ENCODE measurements around the gene KDM1B.
"Not testable (repeated sequence)": the region's sequence is repeated elsewhere in the genome, so short reads cannot be mapped to it uniquely, and the experiment has no call there.

KDM1B gene

GRCh38 chr6:18139935-18140621 lies 15.1 kb upstream of the KDM1B start:
- Mint-ChIP-seq H3K27ac (no peak overlapping the region), H3K27me3 (no peaks in the 10 kb centered on the region), H3K4me1 (ENCODE audit: low read depth) (no peaks in the 10 kb centered on the region), H3K9me3 (no peaks in the 10 kb centered on the region), H3K4me3 (no peak overlapping the region), H3K36me3 (ENCODE audit: low read depth) (peaks cover 88% of the 10 kb centered on the region)
- intact Hi-C loops (cut with micrococcal nuclease) = no loop called here

DNA sequence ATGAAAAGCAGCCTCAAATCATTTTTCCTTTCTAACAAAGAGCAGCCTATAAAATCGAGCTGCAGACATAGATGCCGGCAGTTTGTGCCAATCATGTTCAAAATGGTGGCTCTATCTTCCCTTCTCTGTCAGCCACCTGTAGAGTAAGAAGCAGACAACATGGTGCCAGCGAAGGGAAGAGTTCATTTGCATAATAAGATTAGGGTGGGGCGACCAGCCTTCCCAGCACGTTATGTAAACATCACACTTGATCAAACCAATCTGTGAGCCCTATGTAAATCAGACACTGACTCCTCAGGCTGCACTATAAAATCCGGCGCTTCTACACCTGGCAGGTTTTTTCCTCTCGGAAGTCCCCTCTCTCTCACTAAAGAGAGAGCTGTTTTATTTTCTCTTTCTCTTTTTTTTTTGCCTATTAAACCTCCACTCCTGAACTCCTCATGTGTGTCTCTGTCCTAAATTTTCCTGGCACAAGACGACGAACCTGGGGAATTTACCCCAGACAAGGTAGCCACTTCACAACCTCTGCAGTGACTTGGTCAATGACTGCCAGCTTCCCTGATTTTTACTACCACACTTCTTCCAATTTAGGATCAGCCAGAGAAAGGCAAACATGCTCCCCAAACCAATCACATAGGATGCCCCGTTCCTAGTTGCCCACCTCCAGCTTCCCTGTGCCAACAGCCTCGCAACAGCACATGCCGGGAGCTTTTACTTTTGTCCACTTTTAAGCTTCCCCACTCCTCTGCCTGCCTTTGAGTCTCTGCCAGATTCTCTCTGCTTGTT lies 13.2 kb upstream of the KDM1B start:
- intact Hi-C loops (cut with micrococcal nuclease) = no loop called here
- Mint-ChIP-seq H3K27me3 (no peaks in the 10 kb centered on the region), H3K27ac (no peak overlapping the region), H3K9me3 (no peaks in the 10 kb centered on the region), H3K36me3 (ENCODE audit: low read depth) (peaks cover 75% of the 10 kb centered on the region), H3K4me3 (no peak overlapping the region), H3K4me1 (ENCODE audit: low read depth) (no peaks in the 10 kb centered on the region)

DNA sequence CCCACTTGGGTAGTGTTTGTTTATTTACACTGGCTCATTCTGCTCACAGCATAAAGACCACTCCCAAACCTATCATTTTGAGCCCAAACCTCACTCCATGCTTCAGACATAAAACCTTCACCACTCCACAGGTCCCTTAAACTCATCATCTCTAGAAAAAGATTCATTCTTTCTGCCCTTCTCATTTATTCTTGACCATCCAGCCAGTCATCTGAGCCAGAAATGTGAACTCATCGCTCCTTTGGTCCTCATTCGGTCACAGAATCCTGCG lies 12.7 kb upstream of the KDM1B start:
- no peak overlapping the region for H3K27ac Mint-ChIP-seq
- intact Hi-C loops (cut with micrococcal nuclease) = no loop called here
- H3K9me3 Mint-ChIP-seq = no peaks in the 10 kb centered on the region
- no peaks in the 10 kb centered on the region for H3K27me3 Mint-ChIP-seq
- no peak overlapping the region for H3K4me3 Mint-ChIP-seq
- H3K36me3 Mint-ChIP-seq (ENCODE audit: low read depth) = peaks cover 75% of the 10 kb centered on the region
- no peaks in the 10 kb centered on the region for H3K4me1 Mint-ChIP-seq (ENCODE audit: low read depth)

DNA sequence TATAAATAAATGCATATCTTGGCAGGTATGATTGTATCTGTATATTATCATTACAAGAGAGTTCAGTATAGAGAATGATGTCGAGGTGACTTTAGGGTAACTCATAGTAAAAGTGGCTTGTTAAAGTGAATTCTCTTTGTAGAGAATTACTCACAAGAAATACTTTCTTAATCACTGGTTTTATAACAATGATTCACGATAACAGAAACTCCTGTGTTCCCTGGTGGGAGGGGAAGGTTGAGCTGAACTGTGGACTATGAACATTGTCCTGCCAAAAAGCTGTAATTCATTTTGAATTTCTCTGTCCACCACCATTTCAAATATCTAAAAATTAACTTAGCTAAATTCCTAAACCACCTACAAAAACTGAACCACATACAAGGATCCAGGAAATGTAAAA lies 8.1 kb upstream of the KDM1B start:
- H3K4me1 Mint-ChIP-seq (ENCODE audit: low read depth) = peaks cover 27% of the 10 kb centered on the region
- no peaks in the 10 kb centered on the region for H3K27me3 Mint-ChIP-seq
- no peak overlapping the region for H3K27ac Mint-ChIP-seq
- H3K36me3 Mint-ChIP-seq (ENCODE audit: low read depth) = peaks cover 72% of the 10 kb centered on the region
- intact Hi-C loops (cut with micrococcal nuclease) = no loop called here
- no peak overlapping the region for H3K4me3 Mint-ChIP-seq
- no peaks in the 10 kb centered on the region for H3K9me3 Mint-ChIP-seq

DNA sequence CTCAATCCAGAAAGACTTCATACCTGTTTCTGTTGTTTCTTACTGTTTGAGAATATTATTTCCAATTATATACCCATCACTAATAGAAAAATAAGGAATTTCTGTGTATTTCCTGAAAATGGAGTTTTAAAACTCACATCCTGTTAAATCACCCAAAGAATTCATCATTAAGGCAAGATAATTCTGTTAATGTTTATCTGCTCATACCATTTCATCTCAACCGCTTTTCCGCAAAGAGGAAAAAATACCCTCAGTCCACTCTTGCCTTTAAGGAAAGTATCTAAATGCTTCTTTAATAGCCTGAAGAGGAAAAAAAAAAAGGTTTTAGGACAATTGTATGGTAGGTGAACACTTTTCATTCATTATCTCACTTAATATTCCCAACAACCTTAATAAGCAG lies 7.6 kb upstream of the KDM1B start:
- no peaks in the 10 kb centered on the region for H3K27me3 Mint-ChIP-seq
- intact Hi-C loops (cut with micrococcal nuclease) = no loop called here
- no peaks in the 10 kb centered on the region for H3K9me3 Mint-ChIP-seq
- peaks cover 31% of the 10 kb centered on the region for H3K4me1 Mint-ChIP-seq (ENCODE audit: low read depth)
- no peak overlapping the region for H3K4me3 Mint-ChIP-seq
- H3K27ac Mint-ChIP-seq = no peak overlapping the region
- peaks cover 72% of the 10 kb centered on the region for H3K36me3 Mint-ChIP-seq (ENCODE audit: low read depth)

DNA sequence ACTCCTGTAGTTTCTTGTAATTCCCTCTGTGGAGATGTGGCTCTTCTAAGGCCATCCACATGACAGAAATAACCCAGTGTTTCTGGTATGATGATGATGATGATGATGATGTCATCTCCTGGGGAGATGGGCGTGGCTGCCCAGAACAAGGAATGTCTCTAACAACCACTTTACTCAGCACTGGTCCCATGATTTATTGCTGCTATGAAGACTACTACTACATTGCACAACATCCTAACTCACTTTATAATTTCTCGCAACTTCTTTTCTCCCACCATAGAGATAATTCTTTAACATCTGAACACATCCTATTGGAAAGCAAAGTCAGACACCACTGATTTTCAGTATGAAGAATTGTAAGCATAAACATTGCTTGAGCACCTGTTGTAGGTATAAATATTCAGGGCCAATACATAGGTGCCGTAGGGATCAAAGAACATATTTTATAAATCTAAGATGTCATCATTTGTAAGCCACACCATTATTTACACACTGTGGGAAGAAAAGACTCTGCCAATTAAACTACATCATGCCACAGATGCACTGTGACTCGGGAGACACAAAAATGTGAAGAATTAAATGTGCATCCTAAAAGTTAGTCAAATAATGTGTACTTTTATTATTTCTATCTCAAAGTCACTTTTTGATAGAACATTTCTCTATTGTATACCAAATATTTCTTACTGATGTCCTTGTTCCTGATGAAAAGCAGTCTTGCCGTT lies 6.8 kb upstream of the KDM1B start:
- Mint-ChIP-seq H3K9me3 (no peaks in the 10 kb centered on the region), H3K27me3 (no peaks in the 10 kb centered on the region), H3K27ac (no peak overlapping the region), H3K36me3 (ENCODE audit: low read depth) (peaks cover 68% of the 10 kb centered on the region), H3K4me3 (no peak overlapping the region), H3K4me1 (ENCODE audit: low read depth) (peaks cover 37% of the 10 kb centered on the region)
- intact Hi-C loops (cut with micrococcal nuclease) = no loop called here

GRCh38 chr6:18151391-18151790 lies 3.8 kb upstream of the KDM1B start:
- peaks cover 78% of the 10 kb centered on the region for H3K36me3 Mint-ChIP-seq (ENCODE audit: low read depth)
- intact Hi-C loops (cut with micrococcal nuclease) = loop anchor here (10.0 kb wide), 2 partner anchors 173 to 447 kb away; partner anchors contain the start of gene NUP153

DNA sequence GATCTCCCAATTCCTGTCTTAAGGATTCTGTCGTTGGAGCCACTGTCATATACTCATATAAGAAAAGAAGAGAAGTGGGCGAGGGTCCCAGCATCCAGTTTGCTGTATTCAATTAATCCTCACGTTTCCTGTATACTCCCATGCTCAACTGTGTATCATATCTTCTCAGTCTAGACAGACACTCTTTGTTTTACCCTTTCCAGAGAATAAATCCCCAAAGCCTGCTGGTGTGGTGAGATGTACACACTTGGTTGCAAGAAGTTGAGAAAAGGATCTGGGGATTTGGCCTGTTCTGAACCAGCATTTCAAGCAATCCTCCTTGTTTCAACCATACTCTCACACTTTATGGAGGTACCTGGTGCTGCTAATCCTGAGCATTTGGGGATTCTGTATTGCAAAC lies 3.4 kb upstream of the KDM1B start:
- intact Hi-C loops (cut with micrococcal nuclease) = loop anchor here (10.0 kb wide), 2 partner anchors 173 to 447 kb away; partner anchors contain the start of gene NUP153
- Mint-ChIP-seq H3K4me3 (no peak overlapping the region), H3K4me1 (ENCODE audit: low read depth) (peaks cover 45% of the 10 kb centered on the region), H3K36me3 (ENCODE audit: low read depth) (peaks cover 76% of the 10 kb centered on the region), H3K9me3 (no peaks in the 10 kb centered on the region), H3K27me3 (no peaks in the 10 kb centered on the region), H3K27ac (no peak overlapping the region)

More at GRCh38 chr6:18151391-18151790, 3.8 kb upstream of the KDM1B start:
- not testable (repeated sequence) for H3K9me3 Mint-ChIP-seq, H3K27me3 Mint-ChIP-seq, H3K4me3 Mint-ChIP-seq
- Mint-ChIP-seq H3K27ac (peak overlapping the region; percentile 60), H3K4me1 (ENCODE audit: low read depth) (peaks cover 43% of the 10 kb centered on the region)

DNA sequence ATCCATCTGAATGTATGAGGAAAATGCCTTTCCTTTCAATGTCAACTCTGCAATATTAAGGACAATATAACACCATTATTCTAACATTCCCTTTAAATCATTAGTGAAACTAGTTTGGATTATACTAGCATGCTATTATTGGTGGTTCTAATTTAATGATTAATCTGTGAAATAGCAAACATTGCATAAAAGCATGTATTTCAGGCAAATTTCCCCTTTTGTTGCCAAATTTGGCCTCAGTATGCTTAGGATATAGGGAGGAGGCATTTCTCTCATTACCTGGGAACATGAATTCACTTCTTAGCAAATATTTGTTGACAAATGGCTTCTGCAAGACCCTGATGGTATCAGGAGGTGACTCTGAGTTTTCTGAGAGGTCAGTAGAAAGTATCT lies 1.9 kb upstream of the KDM1B start:
- H3K4me1 Mint-ChIP-seq (ENCODE audit: low read depth) = peaks cover 43% of the 10 kb centered on the region
- H3K36me3 Mint-ChIP-seq (ENCODE audit: low read depth) = peaks cover 61% of the 10 kb centered on the region
- no peaks in the 10 kb centered on the region for H3K9me3 Mint-ChIP-seq
- H3K27me3 Mint-ChIP-seq = no peaks in the 10 kb centered on the region
- peak overlapping the region; percentile 66 for H3K4me3 Mint-ChIP-seq
- intact Hi-C loops (cut with micrococcal nuclease) = loop anchor here (10.0 kb wide), 2 partner anchors 171 to 449 kb away; partner anchors contain the start of gene NUP153
- peak overlapping the region; percentile 99 for H3K27ac Mint-ChIP-seq

DNA sequence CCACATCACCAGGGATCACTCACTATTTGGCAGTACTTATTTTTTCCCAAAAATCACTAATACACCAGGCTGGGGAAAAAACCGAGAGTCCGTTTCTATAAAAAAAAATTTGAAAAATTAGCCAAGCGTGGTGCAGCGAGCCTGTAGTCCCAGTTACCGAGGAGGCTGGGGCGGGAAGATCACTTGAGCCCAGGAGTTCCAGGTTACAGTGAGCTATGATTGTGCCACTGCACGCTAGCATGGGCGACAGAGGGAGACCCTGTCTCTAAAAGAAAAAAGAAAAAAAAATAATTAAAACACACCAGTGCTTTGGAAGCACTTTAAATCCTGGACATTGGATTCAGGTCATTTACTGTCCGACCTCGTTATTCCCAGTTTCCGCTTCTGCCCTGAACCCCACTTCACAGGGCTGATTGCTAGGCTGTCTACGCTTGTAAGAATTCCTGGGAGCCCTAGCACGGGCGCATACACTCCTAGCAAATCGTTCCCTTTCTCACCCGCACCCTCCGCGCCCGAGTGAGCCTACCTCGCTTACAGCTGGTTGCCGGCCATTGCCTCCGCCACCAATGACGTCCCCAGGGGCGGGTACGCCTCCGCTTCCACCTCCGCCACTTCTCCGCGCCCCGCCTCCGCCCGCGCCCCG lies 594 bp upstream of the KDM1B start, which contains the start of gene TPMT:
Gene TPMT, minus strand, starts transcription at position 571 of the 643 bp plus-strand sequence. CDS start 5,950 bp downstream, outside the sequence.
- H3K4me1 Mint-ChIP-seq (ENCODE audit: low read depth) = peaks cover 41% of the 10 kb centered on the region
- H3K9me3 Mint-ChIP-seq = no peaks in the 10 kb centered on the region

DNA sequence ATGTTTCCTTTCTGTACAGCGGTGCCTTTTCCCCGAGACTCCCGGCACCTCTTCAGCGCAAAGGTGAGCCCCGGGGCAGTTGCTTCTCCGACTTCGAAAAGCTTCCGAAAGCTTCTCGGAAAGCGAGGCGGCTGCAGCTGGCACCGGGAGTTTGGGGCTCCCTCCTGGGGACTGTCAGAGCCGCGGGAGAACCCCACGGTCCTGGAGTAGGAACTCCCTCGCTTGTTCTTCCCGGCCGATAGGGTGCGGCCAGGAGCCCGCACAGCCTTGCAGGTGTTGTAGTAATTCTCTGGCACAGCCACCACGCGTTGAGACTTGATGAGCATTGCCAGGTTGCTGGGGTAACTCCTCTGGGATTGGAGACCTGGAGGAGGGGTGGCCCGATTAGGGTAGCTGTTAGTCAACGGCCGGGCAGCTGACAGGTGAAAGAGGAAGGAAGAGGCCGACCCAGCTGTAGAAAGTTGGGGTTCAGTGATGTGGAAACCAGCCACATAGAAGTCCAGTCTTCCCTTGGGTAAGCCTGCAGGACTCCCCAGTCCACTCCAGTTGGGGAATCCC lies 721 bp downstream of the KDM1B start:
- H3K27ac Mint-ChIP-seq = peak overlapping the region; percentile 99
- H3K36me3 Mint-ChIP-seq (ENCODE audit: low read depth) = peaks cover 57% of the 10 kb centered on the region
- peak overlapping the region; percentile 99 for H3K4me3 Mint-ChIP-seq
- intact Hi-C loops (cut with micrococcal nuclease) = loop anchor here (5.0 to 10.0 kb wide), 3 partner anchors 106 to 451 kb away; partner anchors contain the start of genes DEK and NUP153
- no peaks in the 10 kb centered on the region for H3K27me3 Mint-ChIP-seq
- no peaks in the 10 kb centered on the region for H3K9me3 Mint-ChIP-seq
- H3K4me1 Mint-ChIP-seq (ENCODE audit: low read depth) = peaks cover 40% of the 10 kb centered on the region

More for the DNA sequence above, 594 bp upstream of the KDM1B start, which contains the start of gene TPMT:
- Mint-ChIP-seq H3K27me3 (no peaks in the 10 kb centered on the region), H3K36me3 (ENCODE audit: low read depth) (peaks cover 57% of the 10 kb centered on the region), H3K4me3 (peak within 1 kb of the TSS; percentile 99), H3K27ac (peak within 1 kb of the TSS; percentile 99)
- intact Hi-C loops (cut with micrococcal nuclease) = loop anchor here (5.0 to 10.0 kb wide), 3 partner anchors 108 to 450 kb away; partner anchors contain the start of genes DEK and NUP153

DNA sequence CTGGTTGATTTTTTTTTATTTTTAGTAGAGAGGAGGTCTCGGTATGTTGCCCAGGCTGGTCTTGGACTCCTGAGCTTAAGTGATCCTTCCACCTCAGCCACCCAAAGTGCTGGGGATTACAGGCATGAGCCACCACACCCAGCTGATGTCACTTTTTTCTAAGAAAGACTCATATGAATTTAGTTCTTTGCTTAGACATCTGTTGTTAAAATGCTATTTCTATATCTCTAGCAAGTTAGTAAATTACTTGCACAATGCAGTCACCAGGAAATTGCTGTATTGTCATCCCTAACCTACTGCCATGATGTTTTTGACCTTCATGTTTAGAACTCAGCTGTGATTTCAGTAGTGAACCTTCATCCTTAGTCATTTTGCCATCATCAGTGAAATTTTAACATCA lies 5.7 kb downstream of the KDM1B start:
- H3K4me3 Mint-ChIP-seq = no peak overlapping the region
- no peaks in the 10 kb centered on the region for H3K27me3 Mint-ChIP-seq
- H3K27ac Mint-ChIP-seq = peak overlapping the region; percentile 69
- H3K4me1 Mint-ChIP-seq (ENCODE audit: low read depth) = peaks cover 35% of the 10 kb centered on the region
- intact Hi-C loops (cut with micrococcal nuclease) = no loop called here
- no peaks in the 10 kb centered on the region for H3K9me3 Mint-ChIP-seq
- H3K36me3 Mint-ChIP-seq (ENCODE audit: low read depth) = peaks cover 72% of the 10 kb centered on the region

DNA sequence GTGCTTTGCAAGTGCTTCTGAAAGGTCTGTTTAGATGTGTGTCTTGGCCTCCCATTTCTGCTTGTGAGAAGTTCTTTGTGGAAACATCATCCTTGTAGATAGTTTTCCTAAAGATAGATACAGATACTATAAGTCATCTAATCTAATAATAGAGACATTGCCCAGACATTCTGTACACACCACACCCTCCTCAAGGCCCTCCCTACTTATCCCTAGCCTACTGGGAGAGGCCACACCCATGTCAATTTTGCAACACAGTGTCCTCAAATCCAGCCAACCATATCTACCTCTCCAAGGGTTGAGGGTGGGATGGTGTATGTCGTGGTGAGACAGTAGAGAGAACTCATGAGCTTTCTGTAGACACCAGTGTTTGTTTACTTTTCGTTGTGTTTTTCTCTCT lies 6.2 kb downstream of the KDM1B start:
- no peaks in the 10 kb centered on the region for H3K9me3 Mint-ChIP-seq
- no peak overlapping the region for H3K4me3 Mint-ChIP-seq
- H3K36me3 Mint-ChIP-seq (ENCODE audit: low read depth) = peaks cover 69% of the 10 kb centered on the region
- peaks cover 30% of the 10 kb centered on the region for H3K4me1 Mint-ChIP-seq (ENCODE audit: low read depth)
- intact Hi-C loops (cut with micrococcal nuclease) = no loop called here
- no peaks in the 10 kb centered on the region for H3K27me3 Mint-ChIP-seq
- H3K27ac Mint-ChIP-seq = peak overlapping the region; percentile 69

Data from dendritic cell treated with granulocyte-macrophage colony-stimulating factor and Interleukin-4, amounts not matched to agents 40 ng/mL and 50 ng/mL, for 4 days (primary cell).